B cell (primary cell): ENCODE measurements around the gene ZBP1.

Experiments
- EZH2 ChIP-seq: IDR thresholded peaks from 2 replicates; pipeline ENCODE4 v1.6.1; 2012; ENCODE audit warnings: borderline replicate concordance, low read depth, mild to moderate bottlenecking, moderate library complexity, low read length; ENCODE audit not compliant: insufficient read depth, poor library complexity, severe bottlenecking
- TF ChIP-seq, protein P1 (sequence below): fragments of 200-600 bp; IDR thresholded peaks from one replicate; pipeline ENCODE4 v1.8.0; 2022; ENCODE audit warnings: antibody characterized with exemption, mild to moderate bottlenecking

DNA sequence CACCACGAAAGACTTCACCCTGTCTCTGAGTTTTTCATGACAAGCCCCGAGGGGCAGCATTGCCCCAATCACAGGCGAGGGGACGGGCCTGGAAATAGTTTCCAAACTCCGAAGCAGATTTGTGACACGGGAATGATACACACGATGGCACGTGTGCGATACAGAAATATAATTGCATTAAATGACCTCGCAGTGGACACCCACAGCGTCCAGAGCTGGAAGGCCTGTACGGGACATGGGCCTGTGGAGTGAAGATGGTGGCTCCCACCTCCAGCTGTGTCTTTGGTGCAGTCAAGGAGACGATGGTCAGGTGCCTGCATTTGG is 46.6 kb upstream of the ZBP1 start:
- TF ChIP-seq, protein P1, sequence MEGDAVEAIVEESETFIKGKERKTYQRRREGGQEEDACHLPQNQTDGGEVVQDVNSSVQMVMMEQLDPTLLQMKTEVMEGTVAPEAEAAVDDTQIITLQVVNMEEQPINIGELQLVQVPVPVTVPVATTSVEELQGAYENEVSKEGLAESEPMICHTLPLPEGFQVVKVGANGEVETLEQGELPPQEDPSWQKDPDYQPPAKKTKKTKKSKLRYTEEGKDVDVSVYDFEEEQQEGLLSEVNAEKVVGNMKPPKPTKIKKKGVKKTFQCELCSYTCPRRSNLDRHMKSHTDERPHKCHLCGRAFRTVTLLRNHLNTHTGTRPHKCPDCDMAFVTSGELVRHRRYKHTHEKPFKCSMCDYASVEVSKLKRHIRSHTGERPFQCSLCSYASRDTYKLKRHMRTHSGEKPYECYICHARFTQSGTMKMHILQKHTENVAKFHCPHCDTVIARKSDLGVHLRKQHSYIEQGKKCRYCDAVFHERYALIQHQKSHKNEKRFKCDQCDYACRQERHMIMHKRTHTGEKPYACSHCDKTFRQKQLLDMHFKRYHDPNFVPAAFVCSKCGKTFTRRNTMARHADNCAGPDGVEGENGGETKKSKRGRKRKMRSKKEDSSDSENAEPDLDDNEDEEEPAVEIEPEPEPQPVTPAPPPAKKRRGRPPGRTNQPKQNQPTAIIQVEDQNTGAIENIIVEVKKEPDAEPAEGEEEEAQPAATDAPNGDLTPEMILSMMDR, result no peak
- no peak for TF ChIP-seq EZH2
